ENCODE measurements around the gene ACTR6. TPM values are rescaled to one million over a fixed set of nuclear protein-coding genes. Genes with fewer than 3 reads are reported as not detected.
A peak's percentile ranks its signal among the peaks of the same experiment; 100 is the strongest.

Gene ACTR6
- 10 to 100 TPM; 53.4 to 56.5 TPM for total RNA-seq

- CTCF ChIA-PET: interaction anchor here (0.9 to 3.4 kb wide), 10 partner anchors 8 to 204 kb away, joined by 3 to 13 read pairs (median 4); partner anchors contain the start of genes DEPDC4 and SCYL2
- H3K36me3 Mint-ChIP-seq (ENCODE audit: low read depth): peaks cover 14% of the 10 kb centered on the region
These were observed at the start of gene ACTR6 for GRCh38 chr12:100200463-100201181. Gene ACTR6 (plus strand): TSS chr12:100200815. CDS start chr12:100200852, 37 bp downstream.

GRCh38 chr12:100151769-100152168 is 48.8 kb upstream of the ACTR6 start:
- peaks cover 11% of the 10 kb centered on the region for H3K4me1 Mint-ChIP-seq
- H3K27me3 Mint-ChIP-seq: no peaks in the 10 kb centered on the region
- ChIA-PET CTCF (interaction anchor here (1.2 to 4.4 kb wide), 2 partner anchors 13 to 32 kb away, joined by 5 to 53 read pairs; no protein-coding TSS in a partner anchor), POLR2A (no interaction called here)
- H3K36me3 Mint-ChIP-seq (ENCODE audit: low read depth): no peaks in the 10 kb centered on the region
- no peaks in the 10 kb centered on the region for H3K9me3 Mint-ChIP-seq
- no peak for DNase-seq
- no peak overlapping the region for H3K27ac Mint-ChIP-seq
- H3K4me3 Mint-ChIP-seq: no peak overlapping the region

More at GRCh38 chr12:100200463-100201181, at the start of gene ACTR6:
- H3K9me3 Mint-ChIP-seq: no peaks in the 10 kb centered on the region
- no peaks in the 10 kb centered on the region for H3K27me3 Mint-ChIP-seq
- peak within 1 kb of the TSS; percentile 99 for H3K27ac Mint-ChIP-seq
- peak; percentile 98 for DNase-seq
- H3K4me3 Mint-ChIP-seq: peak within 1 kb of the TSS; percentile 95
- peaks cover 44% of the 10 kb centered on the region for H3K4me1 Mint-ChIP-seq
- POLR2A ChIA-PET: interaction anchor here (0.7 to 3.7 kb wide), 18 partner anchors 9 to 1697 kb away, joined by 3 to 70 read pairs (median 6); partner anchors contain the start of genes APAF1, DEPDC4, IKBIP and SCYL2

GRCh38 chr12:100153131-100153530 is 47.5 kb upstream of the ACTR6 start:
- ChIA-PET CTCF (interaction anchor here (2.7 to 4.4 kb wide), 3 partner anchors 8 to 39 kb away, joined by 10 to 53 read pairs (median 39); partner anchors contain the start of gene BLTP3B), POLR2A (no interaction called here)
- Mint-ChIP-seq H3K4me3 (no peak overlapping the region), H3K27me3 (no peaks in the 10 kb centered on the region), H3K9me3 (no peaks in the 10 kb centered on the region), H3K36me3 (ENCODE audit: low read depth) (no peaks in the 10 kb centered on the region), H3K4me1 (peaks cover 11% of the 10 kb centered on the region), H3K27ac (no peak overlapping the region)
- no peak for DNase-seq

- peak; percentile 79 for DNase-seq
- CTCF ChIA-PET: interaction anchor here (0.9 to 4.4 kb wide), 22 partner anchors 10 to 250 kb away, joined by 3 to 53 read pairs (median 5); partner anchors contain the start of genes ACTR6 and BLTP3B
- Mint-ChIP-seq H3K27me3 (no peaks in the 10 kb centered on the region), H3K27ac (peak overlapping the region; percentile 12), H3K36me3 (ENCODE audit: low read depth) (no peaks in the 10 kb centered on the region), H3K4me1 (peaks cover 11% of the 10 kb centered on the region), H3K9me3 (no peaks in the 10 kb centered on the region), H3K4me3 (no peak overlapping the region)
- POLR2A ChIA-PET: interaction anchor here (0.9 to 2.0 kb wide), 4 partner anchors 9 to 46 kb away, joined by 5 to 8 read pairs (median 6); partner anchors contain the start of gene ACTR6
These were observed 46.0 kb upstream of the ACTR6 start for GRCh38 chr12:100154474-100155247.

GRCh38 chr12:100156731-100157426 is 43.7 kb upstream of the ACTR6 start:
- Mint-ChIP-seq H3K27me3 (no peaks in the 10 kb centered on the region), H3K9me3 (no peaks in the 10 kb centered on the region), H3K4me3 (no peak overlapping the region), H3K36me3 (ENCODE audit: low read depth) (no peaks in the 10 kb centered on the region), H3K27ac (no peak overlapping the region), H3K4me1 (peaks cover 11% of the 10 kb centered on the region)
- no peak for DNase-seq
- CTCF ChIA-PET: no interaction called here
- POLR2A ChIA-PET: no interaction called here

GRCh38 chr12:100157427-100157821 is 43.2 kb upstream of the ACTR6 start:
- Mint-ChIP-seq H3K27ac (no peak overlapping the region), H3K9me3 (no peaks in the 10 kb centered on the region)
- CTCF ChIA-PET: no interaction called here

GRCh38 chr12:100158535-100158934 is 42.1 kb upstream of the ACTR6 start:
- Mint-ChIP-seq H3K9me3 (no peaks in the 10 kb centered on the region), H3K4me3 (no peak overlapping the region), H3K27ac (no peak overlapping the region), H3K4me1 (peaks cover 15% of the 10 kb centered on the region), H3K36me3 (ENCODE audit: low read depth) (no peaks in the 10 kb centered on the region), H3K27me3 (no peaks in the 10 kb centered on the region)
- ChIA-PET POLR2A (interaction anchor here (1.4 kb wide), 1 partner anchor 42 kb away, joined by 6 read pairs; the partner anchor contains the start of gene ACTR6), CTCF (no interaction called here)
- no peak for DNase-seq

More at GRCh38 chr12:100157427-100157821, 43.2 kb upstream of the ACTR6 start:
- H3K4me1 Mint-ChIP-seq: peaks cover 11% of the 10 kb centered on the region
- H3K36me3 Mint-ChIP-seq (ENCODE audit: low read depth): no peaks in the 10 kb centered on the region
- no peaks in the 10 kb centered on the region for H3K27me3 Mint-ChIP-seq
- H3K4me3 Mint-ChIP-seq: no peak overlapping the region
- POLR2A ChIA-PET: interaction anchor here (0.6 kb wide), 1 partner anchor 22 kb away, joined by 3 read pairs; no protein-coding TSS in a partner anchor
- no peak for DNase-seq

- CTCF ChIA-PET: no interaction called here
These were observed 41.1 kb upstream of the ACTR6 start for GRCh38 chr12:100159391-100160104.

GRCh38 chr12:100163416-100164152 is 37.0 kb upstream of the ACTR6 start:
- CTCF ChIA-PET: interaction anchor here (1.3 to 5.6 kb wide), 3 partner anchors 9 to 29 kb away, joined by 3 to 53 read pairs (median 6); no protein-coding TSS in a partner anchor
- H3K4me1 Mint-ChIP-seq: peaks cover 14% of the 10 kb centered on the region
- H3K27ac Mint-ChIP-seq: peak overlapping the region; percentile 62
- peak overlapping the region; percentile 28 for H3K4me3 Mint-ChIP-seq
- DNase-seq: peak; percentile 78
- H3K9me3 Mint-ChIP-seq: no peaks in the 10 kb centered on the region
- H3K27me3 Mint-ChIP-seq: no peaks in the 10 kb centered on the region
- POLR2A ChIA-PET: interaction anchor here (0.7 to 3.7 kb wide), 7 partner anchors 9 to 104 kb away, joined by 3 to 17 read pairs (median 4); partner anchors contain the start of genes ACTR6 and SCYL2
- no peaks in the 10 kb centered on the region for H3K36me3 Mint-ChIP-seq (ENCODE audit: low read depth)

More at GRCh38 chr12:100159391-100160104, 41.1 kb upstream of the ACTR6 start:
- POLR2A ChIA-PET: interaction anchor here (1.4 kb wide), 1 partner anchor 41 kb away, joined by 6 read pairs; the partner anchor contains the start of gene ACTR6
- H3K27ac Mint-ChIP-seq: no peak overlapping the region
- H3K9me3 Mint-ChIP-seq: no peaks in the 10 kb centered on the region
- H3K36me3 Mint-ChIP-seq (ENCODE audit: low read depth): no peaks in the 10 kb centered on the region
- no peak for DNase-seq
- H3K4me1 Mint-ChIP-seq: peaks cover 22% of the 10 kb centered on the region
- no peak overlapping the region for H3K4me3 Mint-ChIP-seq
- no peaks in the 10 kb centered on the region for H3K27me3 Mint-ChIP-seq

- ChIA-PET POLR2A (interaction anchor here (0.7 to 3.7 kb wide), 7 partner anchors 9 to 103 kb away, joined by 3 to 17 read pairs (median 4); partner anchors contain the start of genes ACTR6 and SCYL2), CTCF (interaction anchor here (0.9 to 5.6 kb wide), 4 partner anchors 10 to 103 kb away, joined by 3 to 53 read pairs (median 5); partner anchors contain the start of genes DEPDC4 and SCYL2)
- peak overlapping the region; percentile 28 for H3K4me3 Mint-ChIP-seq
- H3K4me1 Mint-ChIP-seq: peaks cover 14% of the 10 kb centered on the region
- no peaks in the 10 kb centered on the region for H3K27me3 Mint-ChIP-seq
- DNase-seq: no peak
- no peaks in the 10 kb centered on the region for H3K36me3 Mint-ChIP-seq (ENCODE audit: low read depth)
- no peaks in the 10 kb centered on the region for H3K9me3 Mint-ChIP-seq
- peak overlapping the region; percentile 62 for H3K27ac Mint-ChIP-seq
These were observed 36.4 kb upstream of the ACTR6 start for GRCh38 chr12:100164153-100164704.

GRCh38 chr12:100165356-100165755 is 35.3 kb upstream of the ACTR6 start:
- no peaks in the 10 kb centered on the region for H3K27me3 Mint-ChIP-seq
- peaks cover 14% of the 10 kb centered on the region for H3K4me1 Mint-ChIP-seq
- POLR2A ChIA-PET: interaction anchor here (0.9 to 3.7 kb wide), 2 partner anchors 8 to 35 kb away, joined by 3 to 17 read pairs; partner anchors contain the start of gene ACTR6
- DNase-seq: no peak
- CTCF ChIA-PET: interaction anchor here (5.6 kb wide), 1 partner anchor 11 kb away, joined by 53 read pairs; no protein-coding TSS in a partner anchor
- H3K36me3 Mint-ChIP-seq (ENCODE audit: low read depth): peaks cover 3% of the 10 kb centered on the region
- no peaks in the 10 kb centered on the region for H3K9me3 Mint-ChIP-seq
- H3K27ac Mint-ChIP-seq: no peak overlapping the region
- H3K4me3 Mint-ChIP-seq: no peak overlapping the region
